ENCODE results near the gene ITGB7.

Gene ITGB7

GRCh38 chr12:53230108-53230845 is 23.2 kb upstream of the ITGB7 start:
- DNase-seq (ENCODE audit: low read depth in 2 of 2) = no peak

- no peak for DNase-seq (ENCODE audit: low read depth in 2 of 2)
Observed at GRCh38 chr12:53229454-53229853, 22.4 kb upstream of the ITGB7 start.

- DNase-seq (ENCODE audit: low read depth in 2 of 2) = no peak
Observed at GRCh38 chr12:53227836-53228235, 20.8 kb upstream of the ITGB7 start.

DNA sequence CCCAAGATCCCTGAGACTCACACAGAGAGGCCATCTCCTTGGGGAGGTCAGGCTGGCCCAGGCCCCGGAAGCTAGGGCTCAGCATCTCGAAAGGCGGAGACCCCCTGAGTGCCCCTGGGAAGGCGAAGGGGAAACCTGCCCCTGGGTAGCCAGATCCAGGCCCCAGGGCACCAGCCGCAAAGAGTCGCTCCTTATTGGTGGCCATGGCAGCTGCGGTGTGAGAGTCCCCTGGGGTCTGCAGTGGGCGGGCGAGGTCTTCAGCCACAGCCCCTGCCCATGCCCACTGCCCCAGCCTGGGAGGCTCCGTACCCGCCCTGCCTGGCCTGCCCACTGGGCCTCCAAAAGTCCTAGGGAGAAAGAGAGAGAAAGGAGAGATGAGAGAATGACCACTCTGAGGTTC is 20.3 kb upstream of the ITGB7 start:
- DNase-seq (ENCODE audit: low read depth in 2 of 2) = no peak

- no peak for DNase-seq (ENCODE audit: low read depth in 2 of 2)
Observed at GRCh38 chr12:53226815-53227214, 19.8 kb upstream of the ITGB7 start.

DNA sequence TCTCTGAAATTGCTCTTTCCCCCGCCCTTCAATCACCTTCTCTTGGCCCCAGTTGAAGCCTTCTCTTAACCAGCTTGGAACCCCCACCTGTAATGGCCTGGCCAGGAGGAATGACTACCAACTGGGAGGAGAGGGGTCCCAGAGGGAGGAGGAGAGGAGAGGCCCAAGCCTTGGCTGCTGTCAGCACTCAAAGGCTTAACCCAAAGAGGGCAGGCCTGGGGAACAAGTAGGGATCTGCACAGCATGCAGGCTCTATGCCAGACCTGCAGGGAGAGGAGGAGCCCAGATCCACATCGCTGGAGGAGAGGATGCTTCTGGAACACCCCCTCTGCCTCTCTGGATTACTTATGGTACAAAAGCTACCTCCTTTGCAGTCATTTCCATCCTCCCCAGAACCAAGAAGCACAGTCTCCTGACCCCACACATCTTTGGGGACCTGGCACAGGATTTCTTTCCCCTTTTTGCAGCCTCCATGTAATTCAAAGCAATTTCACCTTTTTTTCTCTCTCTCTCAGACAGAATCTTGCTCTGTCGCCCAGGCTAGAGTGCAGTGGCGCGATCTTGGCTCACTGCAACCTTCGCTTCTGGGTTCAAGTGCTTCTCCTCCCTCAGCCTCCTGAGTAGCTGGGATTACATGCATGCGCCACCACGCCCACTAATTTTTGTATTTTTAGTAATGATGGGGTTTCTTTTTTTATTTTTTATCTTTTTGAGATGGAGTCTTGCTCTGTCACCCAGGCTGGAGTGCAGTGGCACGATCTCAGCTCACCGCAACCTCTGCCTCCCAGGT is 18.8 kb upstream of the ITGB7 start:
- no peak for DNase-seq (ENCODE audit: low read depth in 2 of 2)

- no peak for DNase-seq (ENCODE audit: low read depth in 2 of 2)
Observed at GRCh38 chr12:53224897-53225634, 18.0 kb upstream of the ITGB7 start.

- no peak for DNase-seq (ENCODE audit: low read depth in 2 of 2)
Observed at GRCh38 chr12:53224061-53224896, 17.2 kb upstream of the ITGB7 start.

GRCh38 chr12:53223389-53224060 is 16.5 kb upstream of the ITGB7 start:
- DNase-seq (ENCODE audit: low read depth in 2 of 2) = no peak

GRCh38 chr12:53222806-53223261 is 15.8 kb upstream of the ITGB7 start:
- no peak for DNase-seq (ENCODE audit: low read depth in 2 of 2)

DNA sequence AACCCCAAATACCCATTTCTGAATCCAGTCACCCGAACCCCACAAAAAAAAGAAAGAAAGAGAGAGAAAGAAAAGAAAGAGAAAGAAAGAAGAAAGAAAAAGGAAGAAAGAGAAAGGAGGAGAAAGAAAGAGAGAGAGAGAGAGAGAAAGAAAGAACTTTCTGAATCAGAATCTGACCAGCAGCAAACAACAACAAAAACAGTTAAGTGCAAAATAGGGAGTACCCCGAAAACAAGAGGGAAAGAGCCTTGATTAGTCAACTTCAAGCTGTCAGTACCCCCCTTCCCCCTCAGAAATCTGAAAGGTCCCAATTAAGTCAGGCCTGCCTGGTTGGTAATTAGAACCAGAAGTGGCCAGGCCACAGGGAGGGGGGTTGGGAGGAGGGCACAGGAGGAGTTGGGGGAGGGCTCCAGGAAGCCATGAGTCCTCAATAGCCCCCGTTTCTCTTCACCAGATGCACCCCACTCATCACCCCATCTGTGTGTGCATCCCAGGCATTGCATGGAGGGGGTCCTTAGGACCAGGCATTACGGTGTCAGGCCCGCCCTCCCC is 15.2 kb upstream of the ITGB7 start:
- no peak for DNase-seq (ENCODE audit: low read depth in 2 of 2)

GRCh38 chr12:53221203-53222080 is 14.4 kb upstream of the ITGB7 start:
- no peak for DNase-seq (ENCODE audit: low read depth in 2 of 2)

- DNase-seq (ENCODE audit: low read depth in 2 of 2) = peak; percentile 69 to 82
Observed at GRCh38 chr12:53220694-53221202, 13.7 kb upstream of the ITGB7 start.

GRCh38 chr12:53219956-53220693 is 13.1 kb upstream of the ITGB7 start:
- DNase-seq (ENCODE audit: low read depth in 2 of 2) = peak; percentile 66 to 79

DNA sequence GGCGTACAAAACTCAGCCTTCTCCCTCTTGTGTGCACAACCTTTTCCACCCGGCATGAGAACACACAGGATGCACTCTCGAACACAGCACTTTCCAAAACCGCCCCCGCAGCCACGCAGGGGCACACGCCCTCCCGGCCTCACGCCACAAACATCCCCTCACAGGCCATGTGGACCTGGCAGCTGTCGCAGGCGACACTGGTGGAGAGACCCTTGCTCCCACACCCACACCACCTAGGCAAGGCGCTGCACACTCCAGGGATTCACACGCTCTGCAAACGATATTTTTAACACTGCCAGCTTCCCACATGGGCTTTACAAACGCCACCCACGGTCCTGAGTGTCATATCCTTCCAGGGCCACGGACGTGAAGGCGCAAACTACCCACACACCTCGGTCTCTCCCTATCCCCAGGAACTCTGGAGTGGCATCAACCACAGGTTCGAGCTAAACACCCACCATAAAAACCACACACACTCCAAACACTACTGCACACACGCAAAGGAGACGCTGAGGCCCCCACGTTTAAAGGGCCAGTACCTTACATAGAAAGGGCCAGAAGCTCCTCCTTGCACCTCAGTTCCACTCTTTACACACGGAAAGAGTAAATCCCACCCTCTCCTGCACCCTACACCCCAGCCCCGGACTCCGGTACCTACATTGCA is 12.4 kb upstream of the ITGB7 start:
- DNase-seq (ENCODE audit: low read depth in 2 of 2) = peak; percentile 60 to 69

DNA sequence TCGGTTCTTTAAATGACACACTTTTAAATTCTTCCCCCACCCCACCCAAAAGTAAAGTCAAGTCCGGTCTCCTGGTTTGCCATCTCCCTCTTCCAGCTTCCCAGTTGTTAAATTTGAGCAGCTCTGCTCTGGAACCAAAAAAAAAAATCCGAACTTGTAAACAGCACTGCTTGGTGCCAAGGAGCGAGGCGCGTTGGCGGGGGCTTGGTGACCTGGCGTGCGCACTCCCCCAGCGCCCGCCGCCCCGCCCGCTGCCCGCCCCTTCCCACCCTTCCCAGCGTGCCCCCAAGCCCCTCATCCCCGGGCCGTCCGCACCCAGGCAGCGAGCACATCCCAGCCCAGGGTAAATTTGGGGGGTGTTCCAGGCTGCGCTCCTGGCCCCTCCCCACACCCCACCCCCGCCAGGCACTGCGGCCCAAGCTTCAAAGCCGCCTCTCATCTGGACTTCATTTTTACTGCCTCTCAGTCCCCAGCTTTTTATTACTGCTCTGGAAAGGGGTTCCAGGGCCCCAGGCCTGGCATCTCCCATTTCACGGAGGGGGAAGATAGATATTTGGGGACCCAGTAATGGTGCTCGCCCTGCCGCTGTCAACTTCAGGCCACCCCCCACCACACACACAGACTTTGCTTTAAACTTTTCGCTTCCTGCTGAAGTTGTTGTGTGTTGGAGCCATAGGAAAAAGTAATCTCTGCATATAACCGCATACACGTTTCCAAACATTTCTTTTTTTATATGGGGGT is 11.7 kb upstream of the ITGB7 start:
- no peak for DNase-seq (ENCODE audit: low read depth in 2 of 2)

- no peak for DNase-seq (ENCODE audit: low read depth in 2 of 2)
Observed at GRCh38 chr12:53217931-53218307, 10.9 kb upstream of the ITGB7 start.
